ENCODE results near the gene ANKRD9.

Gene ANKRD9

GRCh38 chr14:102474934-102475333, 34.6 kb downstream of the ANKRD9 start:
- DNase-seq (ENCODE audit: low read depth): peak; percentile 33

DNA sequence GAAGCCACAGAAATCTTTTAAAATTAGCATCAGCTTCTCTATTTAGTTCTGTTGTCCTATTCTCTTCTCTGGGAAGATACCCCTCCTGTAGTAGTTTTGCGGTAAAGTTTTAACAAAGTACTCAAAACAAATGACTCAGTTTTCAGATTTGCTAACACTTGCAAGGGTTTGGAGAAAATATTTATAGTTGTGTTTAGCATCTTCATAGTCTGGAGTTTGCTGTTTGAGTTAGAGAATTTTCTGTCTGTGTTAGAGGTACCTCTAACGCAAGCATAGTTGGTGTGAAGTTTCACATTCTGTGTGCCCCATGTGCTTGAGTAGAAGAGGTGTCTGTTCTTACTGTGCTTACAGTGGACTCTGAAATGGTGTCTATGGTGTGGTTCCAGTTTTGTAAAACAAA, 36.0 kb downstream of the ANKRD9 start:
- DNase-seq (ENCODE audit: low read depth): no peak

- no peak for DNase-seq (ENCODE audit: low read depth)
Measured at GRCh38 chr14:102472791-102473150, 36.8 kb downstream of the ANKRD9 start.

GRCh38 chr14:102471921-102472790, 37.4 kb downstream of the ANKRD9 start:
- no peak for DNase-seq (ENCODE audit: low read depth)

- DNase-seq (ENCODE audit: low read depth): no peak
Measured at GRCh38 chr14:102469261-102469660, 40.3 kb downstream of the ANKRD9 start.

- no peak for DNase-seq (ENCODE audit: low read depth)
Measured at GRCh38 chr14:102464846-102465341, 44.7 kb downstream of the ANKRD9 start.

GRCh38 chr14:102464006-102464405, 45.6 kb downstream of the ANKRD9 start:
- no peak for DNase-seq (ENCODE audit: low read depth)

DNA sequence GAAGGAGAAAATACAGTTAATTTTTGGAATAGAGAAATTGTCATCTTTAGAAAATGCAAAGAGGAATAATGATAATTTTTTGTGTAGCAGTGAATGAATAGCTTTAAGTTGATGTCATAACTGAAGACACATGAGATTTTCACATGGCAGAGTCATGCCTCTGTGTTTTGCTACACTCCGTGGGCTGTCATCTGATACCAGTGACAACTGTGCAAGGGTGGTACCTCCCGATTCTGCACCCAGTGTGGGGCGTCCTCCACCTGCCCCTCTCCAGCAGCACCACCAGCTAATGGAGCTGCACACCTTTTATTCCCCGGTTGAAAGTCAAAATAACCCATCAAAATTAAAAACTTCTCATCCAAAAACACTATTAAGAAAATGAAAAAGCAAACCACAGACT, 47.2 kb downstream of the ANKRD9 start:
- no peak for DNase-seq (ENCODE audit: low read depth)

- no peak for DNase-seq (ENCODE audit: low read depth)
Measured at GRCh38 chr14:102461490-102462338, 47.9 kb downstream of the ANKRD9 start.

GRCh38 chr14:102457509-102457908, 52.1 kb downstream of the ANKRD9 start:
- no peak for DNase-seq (ENCODE audit: low read depth)

GRCh38 chr14:102454711-102455110, 54.9 kb downstream of the ANKRD9 start:
- DNase-seq (ENCODE audit: low read depth): no peak

GRCh38 chr14:102452302-102452701, 57.3 kb downstream of the ANKRD9 start:
- DNase-seq (ENCODE audit: low read depth): no peak
